Mesendoderm (in vitro differentiated cells): Measurements from ENCODE around the gene PYGB.

Source experiments
- DNase-seq: peaks from one replicate; pipeline ENCODE4 v3.0.0; 2013
- H2AK5ac ChIP-seq: 2 replicates; pipeline ENCODE4 v1.6.1; 2013; ENCODE audit warnings: low read length, inconsistent platforms
- H2BK120ac ChIP-seq: 2 replicates; pipeline ENCODE4 v1.6.1; 2013; ENCODE audit warnings: low read depth, mild to moderate bottlenecking, low read length, moderate library complexity, mixed read lengths
- H2BK15ac ChIP-seq: replicated peaks from 2 replicates; pipeline ENCODE4 v1.6.1; 2013; ENCODE audit warnings: low read depth, mild to moderate bottlenecking, moderate library complexity
- H2BK5ac ChIP-seq: 2 replicates; pipeline ENCODE4 v1.6.1; 2013; ENCODE audit warnings: low read length, inconsistent platforms
- H3K18ac ChIP-seq: 2 replicates; pipeline ENCODE4 v1.6.1; 2013; ENCODE audit warnings: mild to moderate bottlenecking, low read length, mixed read lengths
- H3K23ac ChIP-seq: one replicate; pipeline ENCODE4 v1.6.1; 2013; ENCODE audit warnings: low read length
- H3K27ac ChIP-seq: 2 replicates; pipeline ENCODE4 v1.5.1; 2013; ENCODE audit warnings: low read depth, mild to moderate bottlenecking, inconsistent platforms, low read length, moderate library complexity
- H3K27me3 ChIP-seq: 2 replicates; pipeline ENCODE4 v1.6.1; 2013; ENCODE audit warnings: low read length, control low read depth, mild to moderate bottlenecking, inconsistent platforms; ENCODE audit not compliant: insufficient read depth, poor library complexity
- H3K36me3 ChIP-seq: 2 replicates; pipeline ENCODE4 v1.6.1; 2013; ENCODE audit warnings: low read length, inconsistent platforms; ENCODE audit not compliant: control insufficient read depth, insufficient read depth
- H3K4ac ChIP-seq: one replicate; pipeline ENCODE4 v1.6.1; 2013; ENCODE audit warnings: low read depth, mild to moderate bottlenecking, low read length, moderate library complexity
- H3K4me1 ChIP-seq: 2 replicates; pipeline ENCODE4 v1.6.1; 2013; ENCODE audit warnings: low read depth, low read length, inconsistent platforms; ENCODE audit not compliant: control insufficient read depth
- H3K4me2 ChIP-seq: 2 replicates; pipeline ENCODE4 v1.6.1; 2013; ENCODE audit warnings: low read length
- H3K4me3 ChIP-seq: 2 replicates; pipeline ENCODE4 v1.5.1; 2013; ENCODE audit warnings: mild to moderate bottlenecking, low read length
- H3K56ac ChIP-seq: one replicate; pipeline ENCODE4 v1.6.1; 2013; ENCODE audit warnings: low read length
- H3K79me1 ChIP-seq: 2 replicates; pipeline ENCODE4 v1.6.1; 2013; ENCODE audit warnings: low read length, inconsistent platforms
- H3K79me2 ChIP-seq: 2 replicates; pipeline ENCODE4 v1.6.1; 2013; ENCODE audit warnings: mild to moderate bottlenecking, low read length; ENCODE audit not compliant: control insufficient read depth, insufficient read depth
- H3K9ac ChIP-seq: 2 replicates; pipeline ENCODE4 v1.6.1; 2013; ENCODE audit warnings: low read length, inconsistent platforms
- H4K5ac ChIP-seq: one replicate; pipeline ENCODE4 v1.6.1; 2013; ENCODE audit warnings: low read length
- H4K8ac ChIP-seq: one replicate; pipeline ENCODE4 v1.6.1; 2013; ENCODE audit warnings: low read depth, mild to moderate bottlenecking, control low read depth, low read length, moderate library complexity
- WGBS: extraction: QIAGEN DNeasy Blood & Tissue Kit; methylation state at CpG from one replicate; pipeline ENCODE4 v1.1.7; 2013; ENCODE audit warnings: low lambda C conversion rate, missing lambda C conversion rate; ENCODE audit not compliant: insufficient coverage; ENCODE audit errors: extremely low coverage; 5-methylcytosine and 5-hydroxymethylcytosine counted together

The PYGB gene

DNA sequence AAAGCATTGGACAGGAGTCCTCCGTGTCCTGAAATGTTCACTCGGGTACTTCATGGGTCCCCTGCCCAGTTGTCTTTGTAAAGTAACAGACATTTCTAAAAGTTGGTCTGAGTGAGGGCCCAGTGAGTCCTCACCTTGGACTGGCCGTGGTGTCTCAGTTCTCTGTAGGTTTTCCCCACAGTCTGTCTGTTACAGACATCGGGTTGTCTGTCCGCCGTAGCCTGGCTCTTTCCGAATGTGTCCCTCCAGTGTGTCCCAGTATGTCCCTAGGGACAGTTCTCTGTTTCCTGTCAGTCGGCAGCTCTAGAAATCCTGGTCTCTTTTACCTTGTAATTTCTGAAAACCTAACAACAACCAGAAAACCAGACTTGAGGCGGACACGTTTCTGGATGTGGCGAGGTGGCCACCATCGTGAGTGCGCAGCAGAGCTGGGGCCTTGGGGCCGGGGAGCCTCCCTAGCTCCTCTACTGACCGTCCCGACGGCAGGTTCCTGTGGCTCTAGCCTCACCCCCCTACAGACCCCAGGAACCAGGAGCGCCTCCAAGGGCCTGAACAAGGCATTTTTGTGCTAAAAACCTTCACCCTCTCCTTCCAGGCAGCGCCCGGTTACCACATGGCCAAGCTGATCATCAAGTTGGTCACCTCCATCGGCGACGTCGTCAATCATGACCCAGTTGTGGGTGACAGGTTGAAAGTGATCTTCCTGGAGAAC lies 42.2 kb downstream of the PYGB start:
- Histone ChIP-seq H2AK5ac (no peak overlapping the region), H4K5ac (no peak overlapping the region), H3K4me2 (no peak overlapping the region), H3K36me3 (peaks cover 7% of the 10 kb centered on the region), H2BK5ac (no peak overlapping the region), H3K9ac (no peak overlapping the region), H3K27me3 (no peaks in the 10 kb centered on the region), H3K79me1 (no peaks in the 10 kb centered on the region), H3K18ac (no peak overlapping the region), H3K23ac (no peak overlapping the region), H2BK15ac (no peak overlapping the region), H3K56ac (no peak overlapping the region), H3K27ac (no peak overlapping the region), H3K79me2 (no peaks in the 10 kb centered on the region), H3K4me3 (no peak overlapping the region), H4K8ac (no peak overlapping the region), H3K4me1 (no peaks in the 10 kb centered on the region), H3K4ac (no peak overlapping the region), H2BK120ac (no peak overlapping the region)
- no peak for DNase-seq
- WGBS = no CpG with 5 or more reads among the region's 24 CpGs

DNA sequence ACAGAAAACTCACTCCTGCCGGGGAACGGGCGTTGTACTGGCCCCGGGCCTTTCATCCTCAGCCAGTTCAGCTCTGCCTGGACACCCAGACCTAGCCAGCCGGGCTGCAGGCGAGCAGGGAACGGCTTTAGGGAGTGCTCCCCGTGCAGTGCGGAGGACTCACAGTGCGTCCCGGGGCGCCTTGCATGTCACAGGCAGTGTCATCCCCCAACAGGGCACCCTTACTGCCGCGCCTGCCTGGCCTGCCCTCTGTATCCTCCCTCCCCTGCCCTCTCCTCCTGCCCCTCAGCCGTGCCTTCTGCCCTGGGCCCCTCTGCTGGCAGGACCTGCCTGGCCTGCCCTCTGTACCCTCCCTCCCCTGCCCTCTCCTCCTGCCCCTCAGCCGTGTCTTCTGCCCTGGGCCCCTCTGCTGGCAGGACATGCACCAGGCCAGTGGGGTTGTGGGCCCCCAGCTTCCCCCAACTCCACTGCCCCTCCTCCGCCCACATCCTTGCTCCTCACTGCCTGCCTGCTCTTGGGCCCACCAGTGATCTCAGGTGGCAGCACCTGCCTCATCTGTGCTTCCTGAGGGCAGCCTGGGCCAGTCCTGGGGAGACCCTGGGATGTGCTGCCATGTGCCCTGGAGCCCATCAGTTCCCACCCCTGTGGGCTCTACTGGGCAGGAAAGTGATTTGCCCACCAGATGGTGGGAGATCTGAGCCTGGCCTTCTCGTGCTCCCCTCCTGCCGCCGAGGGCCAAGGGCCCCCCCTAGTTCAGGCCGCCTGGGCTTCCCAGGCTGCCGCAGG lies 43.0 kb downstream of the PYGB start:
- no peak overlapping the region for H2BK120ac ChIP-seq
- no CpG with 5 or more reads among the region's 22 CpGs for WGBS
- no peak overlapping the region for H3K18ac ChIP-seq
- H3K56ac ChIP-seq = no peak overlapping the region
- no peak overlapping the region for H3K23ac ChIP-seq
- no peak overlapping the region for H2BK15ac ChIP-seq
- H3K79me1 ChIP-seq = no peaks in the 10 kb centered on the region
- H2BK5ac ChIP-seq = no peak overlapping the region
- H3K79me2 ChIP-seq = no peaks in the 10 kb centered on the region
- no peak overlapping the region for H4K8ac ChIP-seq
- no peak overlapping the region for H3K27ac ChIP-seq
- H3K4me3 ChIP-seq = no peak overlapping the region
- H3K4ac ChIP-seq = no peak overlapping the region
- peaks cover 7% of the 10 kb centered on the region for H3K36me3 ChIP-seq
- no peaks in the 10 kb centered on the region for H3K27me3 ChIP-seq
- DNase-seq = no peak
- no peak overlapping the region for H3K9ac ChIP-seq
- no peak overlapping the region for H4K5ac ChIP-seq
- H2AK5ac ChIP-seq = no peak overlapping the region
- no peak overlapping the region for H3K4me2 ChIP-seq
- H3K4me1 ChIP-seq = no peaks in the 10 kb centered on the region

DNA sequence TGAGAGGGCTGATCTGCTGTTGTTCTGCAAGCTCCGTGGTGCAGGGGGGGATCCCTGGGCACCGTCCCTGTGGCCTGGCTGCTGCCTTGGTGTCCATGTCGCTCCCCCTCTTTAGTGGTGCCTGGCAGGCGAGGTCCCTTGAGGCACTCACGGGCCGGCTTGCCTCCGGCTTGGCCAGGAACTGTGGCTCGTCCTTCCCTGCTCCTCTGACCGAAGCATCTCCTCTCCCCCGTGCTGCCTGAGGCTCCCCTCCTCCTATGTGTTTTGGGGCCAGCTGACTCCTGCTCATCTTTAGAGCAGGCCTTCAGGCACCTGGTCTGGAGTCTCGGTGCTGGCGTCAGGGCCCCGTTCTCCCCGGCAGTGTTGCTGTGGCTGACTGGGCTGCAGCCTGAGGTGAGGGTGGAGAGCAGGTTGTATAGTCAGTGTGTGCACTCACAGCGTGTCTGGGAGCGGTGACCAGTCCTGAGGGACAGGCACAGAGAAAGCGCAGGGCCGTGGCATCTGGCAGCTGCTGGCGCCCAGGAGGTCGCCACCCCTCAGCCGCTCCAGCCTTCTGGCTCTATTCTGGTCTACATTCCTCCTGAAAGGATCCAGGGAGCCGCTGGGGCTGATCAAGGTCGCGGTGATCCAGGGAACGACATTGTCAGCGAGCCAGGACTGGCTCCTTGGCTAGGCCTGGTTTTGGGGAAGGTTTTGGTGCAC lies 43.7 kb downstream of the PYGB start:
- Histone ChIP-seq H3K79me2 (no peaks in the 10 kb centered on the region), H2BK5ac (no peak overlapping the region), H2AK5ac (no peak overlapping the region), H3K79me1 (no peaks in the 10 kb centered on the region), H3K9ac (no peak overlapping the region), H3K4ac (no peak overlapping the region), H2BK15ac (no peak overlapping the region), H3K4me3 (no peak overlapping the region), H3K4me2 (no peak overlapping the region), H2BK120ac (no peak overlapping the region), H4K5ac (no peak overlapping the region), H3K36me3 (peaks cover 7% of the 10 kb centered on the region), H3K27ac (no peak overlapping the region), H3K23ac (no peak overlapping the region), H3K18ac (no peak overlapping the region), H3K56ac (no peak overlapping the region), H3K4me1 (no peaks in the 10 kb centered on the region), H3K27me3 (no peaks in the 10 kb centered on the region), H4K8ac (no peak overlapping the region)
- no CpG with 5 or more reads among the region's 26 CpGs for WGBS
- no peak for DNase-seq

DNA sequence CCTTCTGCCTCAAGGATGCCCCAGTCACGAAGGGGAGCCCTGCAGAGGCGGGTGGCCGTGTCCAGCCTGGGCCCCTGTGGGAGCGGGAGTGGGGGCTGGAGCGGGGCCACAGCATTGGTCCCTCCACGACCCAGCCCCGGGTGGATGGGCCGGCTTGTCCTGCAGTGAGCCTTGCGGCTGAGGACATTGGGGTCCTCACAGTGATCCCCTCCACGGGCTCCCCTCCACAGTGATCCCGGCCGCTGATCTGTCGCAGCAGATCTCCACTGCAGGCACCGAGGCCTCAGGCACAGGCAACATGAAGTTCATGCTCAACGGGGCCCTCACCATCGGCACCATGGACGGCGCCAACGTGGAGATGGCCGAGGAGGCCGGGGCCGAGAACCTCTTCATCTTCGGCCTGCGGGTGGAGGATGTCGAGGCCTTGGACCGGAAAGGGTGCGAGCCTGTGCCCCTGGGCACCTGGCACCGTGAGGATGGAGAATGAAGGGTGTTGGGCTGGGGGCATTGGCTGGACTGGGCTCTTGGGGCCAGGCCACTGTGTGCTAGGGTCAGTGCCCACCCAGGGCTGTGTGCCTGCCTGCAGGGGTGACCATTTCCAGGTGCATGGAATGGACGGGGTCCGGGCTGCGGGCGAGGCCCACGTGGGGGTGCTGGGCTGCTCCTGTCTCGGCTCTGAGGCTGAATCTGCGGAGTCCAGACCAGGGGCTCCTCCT lies 44.4 kb downstream of the PYGB start:
- Histone ChIP-seq H3K36me3 (peaks cover 9% of the 10 kb centered on the region), H3K9ac (no peak overlapping the region), H3K79me2 (no peaks in the 10 kb centered on the region), H2BK15ac (no peak overlapping the region), H3K4me2 (no peak overlapping the region), H3K4me3 (no peak overlapping the region), H3K79me1 (no peaks in the 10 kb centered on the region), H4K5ac (no peak overlapping the region), H3K27ac (no peak overlapping the region), H3K18ac (no peak overlapping the region), H3K56ac (no peak overlapping the region), H3K4ac (no peak overlapping the region), H2AK5ac (no peak overlapping the region), H3K4me1 (no peaks in the 10 kb centered on the region), H3K23ac (no peak overlapping the region), H2BK5ac (no peak overlapping the region), H3K27me3 (no peaks in the 10 kb centered on the region), H2BK120ac (no peak overlapping the region), H4K8ac (no peak overlapping the region)
- WGBS = no CpG with 5 or more reads among the region's 35 CpGs
- no peak for DNase-seq

DNA sequence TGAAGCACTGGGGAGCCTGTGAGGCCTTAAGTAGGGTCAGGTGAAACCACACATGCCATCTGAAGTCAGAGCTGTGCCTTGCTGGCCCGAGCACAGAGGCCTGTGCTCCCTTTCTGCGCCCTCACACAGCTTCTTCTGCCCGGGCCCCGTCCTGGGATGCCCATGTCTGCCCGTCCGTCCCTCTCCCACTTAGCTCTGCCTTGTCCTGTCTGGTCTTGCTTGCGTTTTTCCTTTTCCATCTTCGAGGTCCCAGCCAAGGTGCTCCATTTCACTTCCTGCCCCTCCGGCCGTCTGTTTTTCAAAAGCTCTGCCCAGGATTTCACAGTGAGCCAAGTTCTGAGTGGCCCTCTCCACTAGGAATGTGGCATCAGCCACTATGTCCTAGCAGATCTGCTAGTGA lies 45.6 kb downstream of the PYGB start:
- Histone ChIP-seq H3K27me3 (no peaks in the 10 kb centered on the region), H3K18ac (no peak overlapping the region), H3K79me1 (no peaks in the 10 kb centered on the region), H3K36me3 (peaks cover 7% of the 10 kb centered on the region), H3K56ac (no peak overlapping the region), H4K5ac (no peak overlapping the region), H3K4me2 (no peak overlapping the region), H2BK15ac (no peak overlapping the region), H4K8ac (no peak overlapping the region), H2BK5ac (no peak overlapping the region), H2BK120ac (no peak overlapping the region), H2AK5ac (no peak overlapping the region), H3K4me1 (no peaks in the 10 kb centered on the region), H3K23ac (no peak overlapping the region), H3K4me3 (no peak overlapping the region), H3K79me2 (no peaks in the 10 kb centered on the region), H3K4ac (no peak overlapping the region), H3K9ac (no peak overlapping the region), H3K27ac (no peak overlapping the region)
- WGBS = no CpG with 5 or more reads among the region's 10 CpGs
- DNase-seq = no peak
